ENCODE data around the gene VPREB3.

DNA sequence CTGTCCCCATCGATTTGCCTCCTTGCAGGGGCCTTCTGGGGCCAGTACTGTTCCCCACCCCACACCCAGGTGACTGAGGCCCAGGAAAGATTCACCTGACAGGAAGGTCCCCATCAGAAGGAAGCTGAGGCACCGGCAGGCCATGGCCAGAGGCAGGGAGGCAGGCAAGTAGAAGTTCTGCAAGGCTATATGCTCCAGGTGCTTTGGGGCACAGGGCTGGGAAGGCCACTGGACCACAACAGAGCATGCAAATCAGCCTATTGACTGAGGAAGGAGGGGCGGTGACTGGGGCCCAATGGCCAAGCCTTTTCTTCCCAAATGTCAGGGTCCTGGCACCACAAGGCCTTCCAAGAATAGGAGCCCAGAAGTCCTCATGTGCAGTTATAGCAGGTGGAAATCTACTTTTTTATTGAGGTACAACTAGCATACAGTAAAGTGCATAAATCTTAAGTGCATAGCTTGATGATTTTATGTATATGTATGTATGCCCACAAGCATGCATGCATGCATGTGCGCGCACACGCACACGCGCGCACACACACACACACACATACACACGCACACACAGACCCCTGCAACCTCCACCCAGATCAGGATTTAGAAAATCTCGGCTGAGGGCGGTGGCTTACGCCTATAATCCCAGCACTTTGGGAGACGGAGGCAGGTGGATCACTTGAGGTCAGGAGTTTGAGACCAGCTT is at the start of gene VPREB3:
- no peak for TF ChIP-seq EZH2phosphoT487 (conservative IDR thresholded peaks at IDR 0.05; ENCODE audit: low read length)
- TF ChIP-seq, protein P1, sequence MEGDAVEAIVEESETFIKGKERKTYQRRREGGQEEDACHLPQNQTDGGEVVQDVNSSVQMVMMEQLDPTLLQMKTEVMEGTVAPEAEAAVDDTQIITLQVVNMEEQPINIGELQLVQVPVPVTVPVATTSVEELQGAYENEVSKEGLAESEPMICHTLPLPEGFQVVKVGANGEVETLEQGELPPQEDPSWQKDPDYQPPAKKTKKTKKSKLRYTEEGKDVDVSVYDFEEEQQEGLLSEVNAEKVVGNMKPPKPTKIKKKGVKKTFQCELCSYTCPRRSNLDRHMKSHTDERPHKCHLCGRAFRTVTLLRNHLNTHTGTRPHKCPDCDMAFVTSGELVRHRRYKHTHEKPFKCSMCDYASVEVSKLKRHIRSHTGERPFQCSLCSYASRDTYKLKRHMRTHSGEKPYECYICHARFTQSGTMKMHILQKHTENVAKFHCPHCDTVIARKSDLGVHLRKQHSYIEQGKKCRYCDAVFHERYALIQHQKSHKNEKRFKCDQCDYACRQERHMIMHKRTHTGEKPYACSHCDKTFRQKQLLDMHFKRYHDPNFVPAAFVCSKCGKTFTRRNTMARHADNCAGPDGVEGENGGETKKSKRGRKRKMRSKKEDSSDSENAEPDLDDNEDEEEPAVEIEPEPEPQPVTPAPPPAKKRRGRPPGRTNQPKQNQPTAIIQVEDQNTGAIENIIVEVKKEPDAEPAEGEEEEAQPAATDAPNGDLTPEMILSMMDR (IDR thresholded peaks at IDR 0.05; ENCODE audit: insufficient read depth, low read length, poor library complexity, severe bottlenecking): no peak
